HCT116 (cell line): ENCODE measurements around the gene WWOX. TPM values are rescaled to one million over a fixed set of nuclear protein-coding genes. Genes with fewer than 3 reads are reported as not detected.

Source experiments
- ATAC-seq: fragments of 200-7000 bp; cut with Tn5 transposase; 2 replicates; pipeline ENCODE4 v1.9.1; 2020; ENCODE audit warnings: mild to moderate bottlenecking, moderate library complexity
- BruUV-seq: library from RNA; stranded (reverse); fragments of 400-500 nt; replicated peaks from 2 replicates; lab custom pipeline; 2021; lab: Mats Ljungman, UMichigan
- CTCF ChIA-PET: fragments of 300-600 bp; sonication (Branson Sonifier 250); formaldehyde crosslinking; loops from one replicate; lab custom pipeline; 2021; ENCODE audit warnings: antibody characterized with exemption; lab: Charles Lee
- POLR2A ChIA-PET: fragments of 300-600, 350-600 bp; sonication (Branson Sonifier 250); formaldehyde crosslinking; loops from one replicate; lab custom pipeline; 2021; ENCODE audit warnings: antibody characterized with exemption; lab: Charles Lee
- RAD21 ChIA-PET, 2 experiments: fragments of 300-600 bp; sonication (Branson Sonifier 250); formaldehyde crosslinking; loops; one replicate each; lab custom pipeline; 2023; ENCODE audit warnings: low total read pairs in 2 of 2; ENCODE audit not compliant: uncharacterized antibody in 2 of 2, unreplicated experiment in 2 of 2, low non-redundant PET in 1 of 2; lab: Charles Lee
- DNase-seq: peaks from one replicate; pipeline ENCODE4 v3.0.0-alpha.2; 2010; ENCODE audit warnings: low read depth, low spot score
- H2AFZ ChIP-seq: fragments of 200-600 bp; shearing (Covaris generic), sonication (generic); 2 replicates; pipeline ENCODE4 v1.6.1; 2017; ENCODE audit warnings: low read depth, mixed run types, mixed read lengths, antibody characterized with exemption, low read length; ENCODE audit not compliant: poor library complexity, severe bottlenecking
- H3K27ac ChIP-seq: 2 replicates; pipeline ENCODE4 v1.5.1; 2012; ENCODE audit warnings: low read depth, low read length
- H3K27me3 ChIP-seq: fragments of 200-600 bp; sonication (generic); 2 replicates; pipeline ENCODE4 v1.6.1; 2016; ENCODE audit warnings: mixed run types, low read length, mixed read lengths; ENCODE audit not compliant: insufficient read depth
- H3K36me3 ChIP-seq, 2 experiments: fragments of 200-500 bp in 1 of 2; fragments of 200-600 bp in 1 of 2; sonication (Bioruptor generic) in 1 of 2; sonication (generic) in 1 of 2; 2 replicates each; pipeline versions ENCODE4 v1.5.1 to v1.6.1; 2014 to 2016; ENCODE audit warnings: low read length in 2 of 2, inconsistent platforms in 1 of 2, mixed read lengths in 1 of 2, mixed run types in 1 of 2; ENCODE audit not compliant: insufficient read depth in 2 of 2, control insufficient read depth in 1 of 2
- H3K4me1 ChIP-seq, 2 experiments: fragments of 200-600 bp in 1 of 2; sonication (generic) in 1 of 2; 2 replicates each; pipeline versions ENCODE4 v1.5.1 to v1.6.1; 2012 to 2017; ENCODE audit warnings: low read length in 2 of 2, inconsistent platforms in 1 of 2, mild to moderate bottlenecking in 1 of 2, mixed read lengths in 1 of 2, mixed run types in 1 of 2, moderate library complexity in 1 of 2; ENCODE audit not compliant: insufficient read depth in 2 of 2, control insufficient read depth in 1 of 2
- H3K4me2 ChIP-seq: fragments of 200-600 bp; sonication (generic); 2 replicates; pipeline ENCODE4 v1.6.1; 2017; ENCODE audit warnings: mixed run types, low read length, mixed read lengths
- H3K4me3 ChIP-seq, 2 experiments: fragments of 200-600 bp in 1 of 2; sonication (generic) in 1 of 2; replicated peaks in 1 of 2; 2 replicates each; pipeline ENCODE4 v1.5.1; 2011 to 2016; ENCODE audit warnings: low read length in 2 of 2, control low read depth in 1 of 2, low read depth in 1 of 2, mild to moderate bottlenecking in 1 of 2, mixed read lengths in 1 of 2, mixed run types in 1 of 2
- H3K79me2 ChIP-seq: fragments of 200-600 bp; sonication (generic); 2 replicates; pipeline ENCODE4 v1.6.1; 2017; ENCODE audit warnings: mild to moderate bottlenecking, mixed run types, low read length, moderate library complexity, mixed read lengths; ENCODE audit not compliant: insufficient read depth
- H3K9ac ChIP-seq: fragments of 200-600 bp; sonication (generic); 2 replicates; pipeline ENCODE4 v1.6.1; 2016; ENCODE audit warnings: low read length, mixed read lengths
- H3K9me2 ChIP-seq: fragments of 200-600 bp; sonication (generic), shearing (Covaris generic); 2 replicates; pipeline ENCODE4 v1.6.1; 2017; ENCODE audit warnings: mixed run types, mild to moderate bottlenecking, moderate library complexity; ENCODE audit not compliant: insufficient read depth
- H3K9me3 ChIP-seq, 2 experiments: fragments of 200-500 bp in 1 of 2; fragments of 200-600 bp in 1 of 2; sonication (Bioruptor generic) in 1 of 2; sonication (generic) in 1 of 2; 2 replicates each; pipeline ENCODE4 v1.6.1; 2014 to 2017; ENCODE audit warnings: low read length in 2 of 2, mixed read lengths in 2 of 2, inconsistent platforms in 1 of 2, low read depth in 1 of 2, mild to moderate bottlenecking in 1 of 2, mixed run types in 1 of 2, moderate library complexity in 1 of 2; ENCODE audit not compliant: control insufficient read depth in 1 of 2, insufficient read depth in 1 of 2
- H4K20me1 ChIP-seq: fragments of 200-600 bp; sonication (generic), shearing (Covaris generic); 2 replicates; pipeline ENCODE4 v1.6.1; 2017; ENCODE audit warnings: mixed run types, mild to moderate bottlenecking, moderate library complexity; ENCODE audit not compliant: insufficient read depth
- ELF1 ChIP-seq: IDR thresholded peaks from 2 replicates; pipeline ENCODE4 v1.6.1; 2012; ENCODE audit warnings: low read depth, borderline replicate concordance
- EZH2 ChIP-seq: fragments of 200-600 bp; sonication (generic); IDR thresholded peaks from 2 replicates; pipeline ENCODE4 v1.6.1; 2017; ENCODE audit warnings: antibody characterized with exemption, mixed run types
- EZH2phosphoT487 ChIP-seq: fragments of 200-600 bp; IDR thresholded peaks from 2 replicates; pipeline ENCODE4 v1.6.1; 2018; ENCODE audit warnings: antibody characterized with exemption, borderline replicate concordance
- FOSL1 ChIP-seq: IDR thresholded peaks from 2 replicates; pipeline ENCODE4 v1.6.1; 2012; ENCODE audit warnings: low read depth
- JUND ChIP-seq: IDR thresholded peaks from 2 replicates; pipeline ENCODE4 v1.6.1; 2012
- POLR2AphosphoS5 ChIP-seq: IDR thresholded peaks from 2 replicates; pipeline ENCODE4 v1.6.1; 2011; ENCODE audit warnings: mild to moderate bottlenecking, low read depth, low read length, moderate library complexity
- SP1 ChIP-seq: IDR thresholded peaks from 2 replicates; pipeline ENCODE4 v1.6.1; 2012; ENCODE audit warnings: low read depth
- TCF7L2 ChIP-seq: IDR thresholded peaks from 2 replicates; pipeline ENCODE4 v1.7.0; 2011; ENCODE audit warnings: borderline replicate concordance, inconsistent platforms; ENCODE audit not compliant: insufficient read depth, insufficient read length; ENCODE audit errors: extremely low read depth
- YY1 ChIP-seq: IDR thresholded peaks from 2 replicates; pipeline ENCODE4 v1.6.1; 2011; ENCODE audit warnings: low read length, low read depth, moderate library complexity, mild to moderate bottlenecking; ENCODE audit not compliant: insufficient replicate concordance; ENCODE audit errors: extremely low read depth
- ZFX ChIP-seq: fragments of 450-650 bp; IDR thresholded peaks from 2 replicates; pipeline ENCODE4 v1.6.1; 2017
- intact Hi-C: fragments of 100-400 bp; cut with micrococcal nuclease; formaldehyde crosslinking; loops from 2 replicates; pipeline ENCODE4 v1.10.0; 2022
- total RNA-seq: library from RNA; stranded (reverse); gene quantifications from one replicate; pipeline ENCODE4 v1.2.1, GENCODE V29; 2021; ENCODE audit not compliant: unreplicated experiment
- TF ChIP-seq, protein P1 (sequence below), 3 experiments: fragments of 200-600 bp in 1 of 3; sonication (generic) in 1 of 3; IDR thresholded peaks in 2 of 3; conservative IDR thresholded peaks in 1 of 3; 2 replicates each; pipeline ENCODE4 v1.5.1; 2012 to 2017; ENCODE audit warnings: low read depth in 2 of 3, low read length in 2 of 3, antibody characterized with exemption in 1 of 3, borderline replicate concordance in 1 of 3, control low read depth in 1 of 3, mild to moderate bottlenecking in 1 of 3, mixed read lengths in 1 of 3, mixed run types in 1 of 3, moderate library complexity in 1 of 3; ENCODE audit not compliant: insufficient read depth in 1 of 3

WWOX gene
- total RNA-seq, 1 experiment from 2014 or later: 13.7 TPM

DNA sequence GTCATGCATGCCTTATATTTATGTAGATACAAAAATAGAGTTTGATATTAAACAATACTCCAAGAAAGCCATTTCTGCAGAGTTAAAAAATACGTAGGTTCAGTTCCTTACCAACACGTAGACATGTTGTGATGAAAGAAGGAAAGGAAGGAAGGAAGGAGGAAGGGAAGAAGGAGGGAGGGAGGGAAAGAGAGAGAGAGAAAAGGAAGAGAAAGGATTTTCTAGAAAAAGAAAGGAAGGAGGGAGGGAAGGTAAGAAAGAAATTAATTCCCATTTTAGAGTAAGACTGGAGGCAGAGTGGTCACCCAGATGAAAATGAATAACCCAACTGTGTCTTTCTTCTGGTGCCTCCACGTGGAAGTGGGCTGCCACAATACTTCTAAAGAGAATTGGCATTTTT, 652.1 kb downstream of the WWOX start:
- Histone ChIP-seq H3K27me3 (no peaks in the 10 kb centered on the region), H3K27ac (no peak overlapping the region), H2AFZ (no peak overlapping the region), H3K9ac (no peak overlapping the region), H3K79me2 (no peaks in the 10 kb centered on the region), H3K36me3 (no peaks in the 10 kb centered on the region), H4K20me1 (no peaks in the 10 kb centered on the region), H3K9me3 (no peaks in the 10 kb centered on the region; a peak in 2 of 4 replicates), H3K9me2 (no peaks in the 10 kb centered on the region), H3K4me3 (no peak overlapping the region), H3K4me2 (no peak overlapping the region), H3K4me1 (no peaks in the 10 kb centered on the region)
- no TSS peak for BruUV-seq
- no peak for DNase-seq
- intact Hi-C loops: no loop called here
- ChIA-PET RAD21 (no interaction called here), CTCF (no interaction called here), POLR2A (no interaction called here)
- no peak for ATAC-seq
- no peak for TF ChIP-seq JUND
- no peak for TF ChIP-seq YY1
- no peak for TF ChIP-seq EZH2phosphoT487
- no peak for TF ChIP-seq TCF7L2
- TF ChIP-seq, protein P1, sequence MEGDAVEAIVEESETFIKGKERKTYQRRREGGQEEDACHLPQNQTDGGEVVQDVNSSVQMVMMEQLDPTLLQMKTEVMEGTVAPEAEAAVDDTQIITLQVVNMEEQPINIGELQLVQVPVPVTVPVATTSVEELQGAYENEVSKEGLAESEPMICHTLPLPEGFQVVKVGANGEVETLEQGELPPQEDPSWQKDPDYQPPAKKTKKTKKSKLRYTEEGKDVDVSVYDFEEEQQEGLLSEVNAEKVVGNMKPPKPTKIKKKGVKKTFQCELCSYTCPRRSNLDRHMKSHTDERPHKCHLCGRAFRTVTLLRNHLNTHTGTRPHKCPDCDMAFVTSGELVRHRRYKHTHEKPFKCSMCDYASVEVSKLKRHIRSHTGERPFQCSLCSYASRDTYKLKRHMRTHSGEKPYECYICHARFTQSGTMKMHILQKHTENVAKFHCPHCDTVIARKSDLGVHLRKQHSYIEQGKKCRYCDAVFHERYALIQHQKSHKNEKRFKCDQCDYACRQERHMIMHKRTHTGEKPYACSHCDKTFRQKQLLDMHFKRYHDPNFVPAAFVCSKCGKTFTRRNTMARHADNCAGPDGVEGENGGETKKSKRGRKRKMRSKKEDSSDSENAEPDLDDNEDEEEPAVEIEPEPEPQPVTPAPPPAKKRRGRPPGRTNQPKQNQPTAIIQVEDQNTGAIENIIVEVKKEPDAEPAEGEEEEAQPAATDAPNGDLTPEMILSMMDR (IDR thresholded peaks at IDR 0.05 in 2 of 3, conservative IDR thresholded peaks at IDR 0.05 in 1 of 3; ENCODE audit: borderline replicate concordance in 1 of 3, insufficient read depth in 1 of 3, low read depth in 2 of 3, low read length in 2 of 3): no peak
- no peak for TF ChIP-seq ZFX
- TF ChIP-seq EZH2: no peak
- TF ChIP-seq SP1: no peak

DNA sequence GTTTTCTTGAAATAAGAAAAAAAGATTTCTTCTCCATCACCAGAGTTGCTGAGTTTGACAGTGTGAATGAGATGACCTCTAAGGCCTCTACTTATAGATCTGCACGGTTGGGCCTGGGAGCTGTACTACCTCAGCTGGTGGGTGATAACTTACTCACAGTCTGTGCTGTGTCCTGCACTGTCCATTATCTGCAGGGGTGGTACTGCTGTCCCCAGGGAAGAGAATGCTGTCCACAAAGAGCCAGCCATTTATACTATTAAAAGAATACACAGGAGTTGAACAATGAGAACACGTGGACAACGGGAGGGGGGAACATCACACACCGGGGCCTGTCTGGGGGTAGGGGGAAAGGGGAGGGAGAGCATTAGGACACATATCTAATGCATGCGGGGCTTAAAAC, 655.3 kb downstream of the WWOX start:
- Histone ChIP-seq H3K9ac (no peak overlapping the region), H2AFZ (no peak overlapping the region), H3K27ac (no peak overlapping the region), H3K4me1 (no peaks in the 10 kb centered on the region), H3K79me2 (no peaks in the 10 kb centered on the region), H3K4me2 (no peak overlapping the region), H3K9me2 (no peaks in the 10 kb centered on the region), H4K20me1 (no peaks in the 10 kb centered on the region), H3K9me3 (no peaks in the 10 kb centered on the region; a peak in 2 of 4 replicates), H3K4me3 (no peak overlapping the region), H3K36me3 (no peaks in the 10 kb centered on the region), H3K27me3 (no peaks in the 10 kb centered on the region)
- no TSS peak for BruUV-seq
- ChIA-PET CTCF (no interaction called here), POLR2A (no interaction called here), RAD21 (no interaction called here)
- DNase-seq (no peak), ATAC-seq (no peak)
- intact Hi-C loops: no loop called here
- TF ChIP-seq FOSL1: no peak
- TF ChIP-seq ELF1: no peak
- no peak for TF ChIP-seq POLR2AphosphoS5
